Testis (tissue), 2 donors: ENCODE data around the gene PTP4A2.

ENCODE experiments used
- POLR2A ChIP-seq: fragments of 450-650 bp; IDR thresholded peaks from one replicate; pipeline ENCODE4 v1.6.1; 2017; ENCODE audit warnings: antibody characterized with exemption, mild to moderate bottlenecking, moderate library complexity
- TF ChIP-seq, protein P1 (sequence below), 3 experiments: fragments of 450-650 bp in 2 of 3; fragments of 200-600 bp in 1 of 3; sonication (generic) in 1 of 3; IDR thresholded peaks; one replicate each; pipeline ENCODE4 v1.5.1; 2016 to 2019; ENCODE audit warnings: antibody characterized with exemption in 3 of 3, mild to moderate bottlenecking in 2 of 3, moderate library complexity in 1 of 3

DNA sequence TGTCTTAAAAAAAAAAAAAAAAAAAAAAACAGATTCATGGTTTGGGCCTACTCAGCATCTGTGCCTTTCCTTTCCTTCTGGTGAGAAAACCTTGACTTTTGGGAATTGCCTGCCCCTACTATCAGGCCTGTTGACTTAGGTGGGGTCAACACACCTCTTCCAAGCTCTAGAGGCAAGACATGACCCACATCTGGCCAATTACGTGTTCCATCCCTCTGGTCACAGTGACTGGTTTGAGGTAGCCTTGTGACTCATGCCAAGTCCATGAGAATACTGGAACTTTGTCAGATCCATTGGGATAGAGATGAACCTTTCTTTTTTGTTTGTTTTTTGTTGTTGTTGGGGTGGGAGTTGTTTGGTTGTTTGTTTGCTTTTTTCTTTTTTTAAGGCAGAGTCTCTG lies 38.2 kb upstream of the PTP4A2 start:
- TF ChIP-seq, protein P1, sequence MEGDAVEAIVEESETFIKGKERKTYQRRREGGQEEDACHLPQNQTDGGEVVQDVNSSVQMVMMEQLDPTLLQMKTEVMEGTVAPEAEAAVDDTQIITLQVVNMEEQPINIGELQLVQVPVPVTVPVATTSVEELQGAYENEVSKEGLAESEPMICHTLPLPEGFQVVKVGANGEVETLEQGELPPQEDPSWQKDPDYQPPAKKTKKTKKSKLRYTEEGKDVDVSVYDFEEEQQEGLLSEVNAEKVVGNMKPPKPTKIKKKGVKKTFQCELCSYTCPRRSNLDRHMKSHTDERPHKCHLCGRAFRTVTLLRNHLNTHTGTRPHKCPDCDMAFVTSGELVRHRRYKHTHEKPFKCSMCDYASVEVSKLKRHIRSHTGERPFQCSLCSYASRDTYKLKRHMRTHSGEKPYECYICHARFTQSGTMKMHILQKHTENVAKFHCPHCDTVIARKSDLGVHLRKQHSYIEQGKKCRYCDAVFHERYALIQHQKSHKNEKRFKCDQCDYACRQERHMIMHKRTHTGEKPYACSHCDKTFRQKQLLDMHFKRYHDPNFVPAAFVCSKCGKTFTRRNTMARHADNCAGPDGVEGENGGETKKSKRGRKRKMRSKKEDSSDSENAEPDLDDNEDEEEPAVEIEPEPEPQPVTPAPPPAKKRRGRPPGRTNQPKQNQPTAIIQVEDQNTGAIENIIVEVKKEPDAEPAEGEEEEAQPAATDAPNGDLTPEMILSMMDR (IDR thresholded peaks at IDR 0.05), result no peak
- no peak for TF ChIP-seq POLR2A
